NCI-H1092 (cell line): ENCODE data around the gene E2F1.
"Not testable (repeated sequence)": the region's sequence is repeated elsewhere in the genome, so short reads cannot be mapped to it uniquely, and the experiment has no call there.

Experiments used
- DNase-seq: peaks from one replicate; lab custom pipeline; 2025; lab: John Stamatoyannopoulos, UW

Gene E2F1

DNA sequence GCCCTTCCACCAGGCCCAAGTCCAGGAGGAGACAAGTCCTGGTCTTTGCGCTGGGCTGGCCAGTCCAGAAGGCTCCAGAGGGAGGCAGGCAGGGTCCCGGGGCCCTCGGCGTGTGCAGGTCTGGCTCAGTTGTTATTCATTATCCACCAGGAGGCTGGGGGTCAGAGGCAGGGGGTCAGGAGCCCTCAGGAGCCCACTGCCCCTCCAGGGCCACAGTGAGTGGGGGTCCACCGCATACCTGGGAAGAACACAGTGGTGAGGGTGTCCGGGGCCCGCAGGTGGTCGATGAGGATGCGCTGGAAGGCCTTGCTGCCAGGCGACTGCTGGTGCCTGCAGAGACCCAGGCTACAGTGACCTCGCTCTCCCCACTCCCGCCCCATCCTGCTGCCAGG lies 28.5 kb downstream of the E2F1 start:
- DNase-seq, result no peak

DNA sequence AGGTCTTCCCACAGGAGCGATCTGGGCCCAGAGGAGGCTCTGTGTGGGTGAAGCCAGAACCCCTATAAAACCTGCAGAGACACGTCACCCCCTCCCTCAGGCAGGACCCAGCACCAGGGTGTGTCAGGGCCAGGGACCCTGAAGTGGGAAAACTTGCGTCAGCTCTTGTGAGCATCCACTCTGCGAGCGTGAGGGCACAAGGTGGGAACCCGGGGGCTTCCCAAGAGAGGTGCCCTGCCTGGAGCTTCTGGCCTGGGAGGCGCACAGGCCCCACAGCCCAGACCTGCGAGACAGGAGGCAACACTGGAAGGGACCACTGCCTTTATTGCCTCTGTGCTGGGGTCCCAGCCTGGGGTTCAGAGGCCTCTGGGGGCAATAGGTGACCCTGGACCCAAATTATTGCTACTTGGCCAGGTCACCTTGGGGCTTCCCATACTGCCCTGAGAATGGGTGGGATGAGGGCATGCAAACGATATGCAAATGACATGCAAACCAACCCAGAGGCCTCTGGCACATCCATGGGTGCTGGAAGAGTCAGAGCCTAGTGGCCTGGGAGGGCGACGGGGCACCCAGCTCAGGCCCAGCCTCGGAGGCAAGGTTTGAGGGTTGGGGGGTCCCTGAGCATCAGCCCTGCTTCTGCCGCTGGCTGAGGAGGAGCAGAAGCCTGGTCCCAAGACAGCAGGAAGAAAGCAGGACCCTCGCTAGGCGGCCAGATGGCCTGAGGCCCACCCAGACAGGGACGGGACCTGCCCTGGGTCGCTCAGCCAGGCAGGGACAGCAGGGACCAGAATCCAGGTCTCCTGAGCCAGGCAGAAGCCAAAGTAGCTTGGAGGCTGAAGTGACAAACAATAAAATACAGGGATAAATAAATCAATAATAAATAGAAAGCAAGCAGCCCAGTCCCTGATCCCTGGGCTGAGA lies 29.1 kb downstream of the E2F1 start:
- no peak for DNase-seq

DNA sequence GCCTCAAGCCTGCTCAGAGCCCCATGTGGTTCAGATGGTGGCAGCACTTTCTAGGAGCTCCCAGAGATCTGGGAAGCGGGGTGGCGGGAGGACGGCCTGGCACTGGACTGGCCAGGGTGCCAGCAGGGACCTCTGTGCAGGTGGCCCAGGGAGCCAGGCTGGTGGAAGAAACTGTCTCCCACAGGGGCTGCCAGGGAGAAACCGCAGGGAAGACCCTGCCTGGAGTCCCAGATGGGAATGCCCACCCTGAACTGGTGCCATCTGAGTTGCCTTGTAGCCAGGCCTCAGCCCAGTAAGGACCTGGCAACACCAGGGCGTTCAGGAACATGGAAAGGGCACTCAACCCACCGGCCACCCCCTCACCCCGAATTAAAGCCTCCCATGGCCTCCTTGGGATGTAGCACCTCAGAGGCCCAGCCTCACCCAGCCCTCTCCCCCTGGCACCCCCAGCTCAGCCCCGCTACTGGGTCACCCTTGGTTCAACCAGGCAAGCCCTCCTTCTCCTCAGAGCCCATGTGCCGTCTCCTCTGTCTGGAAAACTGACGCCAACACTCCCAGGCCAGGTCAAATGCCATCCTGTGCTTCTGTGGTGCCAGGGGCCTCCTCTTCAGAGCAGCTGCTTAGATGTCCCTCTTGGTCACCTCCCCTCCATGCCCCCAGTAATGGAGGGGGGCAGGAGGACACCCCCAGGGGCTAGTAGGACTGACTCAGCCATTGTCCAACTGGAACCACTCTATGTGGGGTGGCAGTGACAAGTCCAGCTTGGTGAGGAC lies 30.0 kb downstream of the E2F1 start:
- no peak for DNase-seq

DNA sequence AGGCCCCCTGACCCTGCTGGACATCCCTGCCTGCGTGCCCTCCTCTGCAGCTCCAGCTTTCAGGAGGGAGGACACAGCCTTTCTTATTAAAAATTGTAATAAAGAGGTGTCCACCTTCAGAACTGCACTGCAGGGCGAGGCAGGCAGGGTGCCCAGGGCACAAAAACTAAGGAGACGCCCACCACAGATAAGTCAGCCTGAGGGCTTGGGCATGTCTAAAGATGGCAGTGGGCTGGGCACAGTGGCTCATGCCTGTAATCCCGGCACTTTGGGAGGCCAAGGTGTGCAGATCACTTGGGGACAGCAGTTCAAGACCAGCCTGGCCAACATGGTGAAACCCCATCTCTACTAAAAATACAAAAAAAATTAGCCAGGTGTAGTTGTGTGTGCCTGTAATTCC lies 31.0 kb downstream of the E2F1 start:
- no peak for DNase-seq

DNA sequence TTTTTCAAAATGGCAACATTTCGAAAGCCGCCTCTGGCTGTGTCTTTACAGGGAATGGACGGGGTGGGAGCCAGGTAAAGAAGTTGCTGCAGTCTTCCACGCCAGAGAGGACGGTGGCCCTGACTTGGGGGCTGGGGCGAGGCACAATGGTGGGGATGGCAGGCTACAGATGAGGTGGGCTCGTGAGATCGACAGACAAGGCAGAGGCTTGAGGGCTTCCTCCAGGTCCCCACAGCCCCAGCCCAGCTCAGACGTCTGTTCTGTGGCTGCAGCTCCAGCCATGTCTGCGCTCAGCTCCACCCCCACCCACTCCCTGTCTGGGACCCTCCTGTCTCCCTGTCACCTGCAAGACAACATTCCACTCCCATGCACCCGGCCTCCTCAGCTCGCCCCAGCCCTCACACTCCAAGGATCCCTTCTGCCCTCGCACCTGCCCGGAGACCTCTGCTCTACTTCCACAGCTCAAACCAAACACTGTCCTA lies 31.5 kb downstream of the E2F1 start:
- no peak for DNase-seq

DNA sequence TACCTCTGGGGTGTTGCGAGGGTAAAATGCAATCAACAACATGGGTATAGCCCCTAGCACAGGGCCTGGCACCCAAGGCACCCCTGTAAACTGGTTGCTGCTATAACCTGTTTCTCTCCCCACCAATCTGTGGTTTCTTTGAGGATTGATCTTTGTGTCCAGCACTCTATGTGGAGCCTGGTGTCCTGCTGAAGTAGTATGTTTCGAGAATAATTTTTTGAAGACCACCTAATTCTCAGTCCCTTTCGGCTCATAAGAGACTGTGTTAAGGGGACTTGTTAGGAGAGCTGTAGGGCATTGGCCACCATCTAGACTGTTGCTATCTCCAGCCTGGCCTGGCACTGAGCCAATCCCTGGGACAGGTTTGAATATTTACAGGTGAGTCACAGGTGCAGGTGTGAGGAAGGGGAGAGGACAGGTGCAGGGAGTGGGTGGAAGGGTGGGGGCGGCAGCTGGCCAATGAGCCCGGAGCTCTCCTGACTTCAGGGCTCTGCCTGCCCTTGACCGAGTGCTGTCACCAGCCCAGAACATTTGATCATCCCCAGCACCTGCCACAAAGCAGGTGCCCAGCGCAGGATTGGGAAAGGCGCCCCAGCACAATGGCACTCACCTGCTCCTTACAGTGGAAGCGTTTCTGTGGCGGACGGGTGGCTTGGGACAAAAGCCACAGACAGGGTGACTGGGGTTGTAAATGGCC lies 32.1 kb downstream of the E2F1 start:
- DNase-seq, result peak; percentile 60

DNA sequence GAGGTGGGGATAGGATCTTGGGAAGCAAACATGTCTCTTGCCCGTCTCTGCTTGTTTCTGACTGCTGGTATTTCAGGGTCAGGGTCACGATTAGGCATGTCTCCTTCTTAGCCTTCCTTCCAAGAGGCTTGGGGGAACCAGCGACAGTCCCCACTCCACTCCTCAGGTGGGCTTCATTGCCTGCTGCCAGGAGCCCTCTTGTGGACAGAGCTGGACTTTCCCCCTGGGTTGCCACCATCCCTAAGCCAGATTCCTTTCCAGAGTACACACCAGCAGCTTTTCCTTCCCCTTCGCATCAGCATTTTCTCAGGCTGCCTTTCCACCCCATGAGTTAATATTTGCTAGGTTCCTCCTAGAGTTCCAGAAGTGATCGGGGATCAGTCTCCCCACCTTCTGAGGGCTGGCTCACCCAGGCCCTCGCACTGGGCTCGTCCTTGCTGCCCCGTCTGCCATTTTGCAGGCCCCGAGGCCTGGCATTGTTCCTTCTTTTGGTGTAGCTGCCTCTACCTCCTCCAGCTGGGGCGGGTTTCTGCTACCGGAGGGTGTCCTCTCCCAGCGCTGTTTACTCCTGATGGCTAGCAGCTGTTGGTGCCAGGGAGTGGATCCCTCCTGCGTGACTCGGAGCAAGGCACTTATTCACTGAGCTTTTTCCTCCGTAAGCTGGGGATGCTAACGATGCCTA lies 32.8 kb downstream of the E2F1 start:
- peak; percentile 66 for DNase-seq

DNA sequence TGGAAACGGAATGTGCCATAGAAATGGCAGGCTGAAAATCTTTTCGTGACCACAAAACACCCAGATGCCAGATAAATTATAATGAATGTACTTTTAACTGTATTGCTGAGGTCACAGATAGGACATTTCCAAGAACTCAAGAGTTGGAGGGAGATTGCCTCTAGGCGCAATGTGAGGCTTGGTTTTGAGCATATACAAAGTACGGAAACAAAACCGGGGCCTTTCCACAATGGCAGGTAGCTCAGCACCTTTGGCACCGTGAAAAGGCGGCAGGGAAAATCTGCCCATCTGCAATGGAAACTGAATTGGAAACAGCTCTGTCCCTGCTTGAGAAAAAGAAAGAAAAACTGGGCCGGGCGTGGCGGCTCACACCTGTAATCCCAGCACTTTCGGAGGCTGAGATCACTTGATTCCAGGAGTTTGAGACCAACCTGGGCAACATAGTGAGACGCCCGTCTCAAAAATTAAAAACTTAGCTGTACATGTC lies 34.6 kb downstream of the E2F1 start:
- DNase-seq, result no peak

DNA sequence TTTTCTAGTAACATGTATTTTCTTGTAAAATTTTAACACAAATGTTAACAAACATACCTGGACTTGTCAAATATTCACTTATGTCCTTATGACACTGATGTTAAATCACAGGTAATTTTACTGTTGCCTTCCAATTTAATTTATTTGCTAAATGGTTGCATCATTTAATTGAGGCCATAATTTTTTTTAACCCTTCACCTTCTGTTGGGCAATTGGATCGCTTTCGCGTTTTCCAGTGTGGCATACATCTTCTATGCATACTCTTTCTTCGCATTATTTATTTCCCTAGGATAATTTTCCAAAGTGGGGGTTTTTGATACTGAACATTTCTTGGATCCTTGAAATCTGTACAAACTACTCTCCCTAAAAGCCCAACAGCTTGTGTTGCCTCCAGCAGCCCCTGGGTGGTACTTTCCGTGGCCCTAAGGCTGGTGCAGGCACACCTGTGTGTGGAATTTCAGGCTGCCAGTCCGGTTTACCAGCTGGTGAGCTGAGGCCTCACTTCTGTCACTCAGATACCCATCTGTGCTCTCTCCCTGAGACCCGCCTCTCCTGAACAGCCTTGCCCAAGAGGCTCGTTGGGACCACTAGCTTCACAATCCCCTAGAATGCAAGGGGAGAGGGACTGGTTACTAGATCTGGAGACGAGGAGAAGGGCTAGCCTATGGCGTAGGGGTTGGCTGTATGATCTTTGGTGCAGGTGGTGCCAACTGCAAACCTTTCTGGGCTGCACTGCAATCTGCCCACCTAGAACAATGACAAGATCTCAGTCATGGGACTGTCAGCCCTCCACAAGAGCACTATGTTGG lies 35.2 kb downstream of the E2F1 start:
- DNase-seq, result no peak

DNA sequence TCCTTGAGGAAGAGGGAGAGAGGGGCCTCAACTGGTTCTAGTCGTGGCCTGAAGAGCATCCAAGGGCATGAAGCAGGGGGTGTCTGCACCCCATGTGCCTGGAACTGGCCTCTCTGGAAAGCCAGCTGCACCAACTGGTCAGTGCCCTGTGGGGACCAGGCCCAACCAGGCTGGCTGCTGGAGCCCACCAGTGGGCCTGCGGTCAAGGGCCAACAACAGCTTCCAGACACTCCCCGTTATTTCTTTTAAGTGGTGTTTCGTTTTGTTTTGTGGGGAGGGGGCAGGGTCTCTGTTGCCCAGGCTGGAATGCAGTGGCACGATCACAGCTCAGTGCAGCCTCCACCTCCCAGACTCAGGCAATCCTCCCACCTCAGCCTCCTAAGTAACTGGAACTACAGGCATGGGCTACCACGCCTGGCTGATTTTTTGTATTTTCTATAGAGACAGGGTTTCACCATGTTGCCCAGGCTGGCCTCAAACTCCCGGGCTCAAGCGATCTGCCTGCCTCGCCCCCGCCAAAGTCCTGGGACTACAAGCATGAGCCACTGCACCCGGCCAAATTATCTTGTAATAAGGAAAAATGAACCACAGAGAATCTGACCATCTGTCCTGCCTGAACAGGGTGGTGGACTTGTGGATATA lies 36.0 kb downstream of the E2F1 start:
- no peak for DNase-seq

DNA sequence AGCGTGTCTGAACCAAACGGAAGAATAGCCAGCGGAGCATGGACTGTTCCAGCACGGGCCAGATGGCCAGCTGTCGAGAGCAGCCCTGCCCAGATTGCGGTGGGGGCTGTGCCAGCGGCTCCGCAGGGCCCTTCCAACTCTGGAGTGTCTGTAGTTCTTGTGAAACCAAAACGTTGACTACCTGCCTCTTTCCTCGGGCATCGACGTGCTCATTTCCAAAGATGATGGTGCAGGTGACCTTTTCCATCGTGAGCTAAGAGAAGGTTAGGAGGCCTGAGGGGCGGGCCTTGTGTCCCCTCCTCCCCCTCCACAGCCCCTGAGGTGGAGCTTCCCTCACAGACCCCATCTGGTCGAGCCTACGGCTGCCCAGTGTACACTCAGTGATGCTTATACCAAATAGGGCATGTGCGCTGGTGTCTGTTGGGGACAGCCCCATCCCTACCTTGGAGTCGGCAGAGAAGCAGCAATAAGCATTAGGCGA lies 36.9 kb downstream of the E2F1 start:
- no peak for DNase-seq

DNA sequence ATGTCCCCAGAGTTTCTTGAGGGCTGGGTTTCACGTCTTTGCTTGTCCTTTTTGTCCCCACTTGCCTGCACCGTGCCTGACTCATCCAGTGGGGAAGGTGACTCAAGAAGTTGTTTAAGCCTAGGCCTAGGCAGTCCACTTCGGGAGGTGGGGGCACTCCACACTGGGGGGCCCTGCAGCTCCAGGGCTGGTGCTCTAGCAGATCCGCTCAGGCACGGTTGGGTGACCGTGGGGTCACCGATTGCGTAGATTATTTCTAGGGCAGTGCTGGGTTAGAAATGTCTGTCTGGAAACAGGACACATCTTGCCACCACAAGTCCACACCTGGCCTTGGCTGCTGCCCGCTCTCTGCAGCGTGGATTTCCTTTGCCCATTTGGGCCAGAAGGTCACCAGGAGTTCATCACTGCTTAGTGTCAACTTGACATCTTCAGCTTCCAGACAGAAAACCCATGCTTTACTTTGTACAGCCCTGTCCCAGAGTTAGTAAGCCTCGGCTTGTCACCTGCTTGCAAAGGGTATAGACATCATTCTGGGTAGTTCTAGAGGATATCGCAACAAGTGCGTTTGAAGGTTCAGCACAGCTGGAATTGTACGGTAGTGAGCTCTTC lies 37.7 kb downstream of the E2F1 start:
- DNase-seq, result no peak

DNA sequence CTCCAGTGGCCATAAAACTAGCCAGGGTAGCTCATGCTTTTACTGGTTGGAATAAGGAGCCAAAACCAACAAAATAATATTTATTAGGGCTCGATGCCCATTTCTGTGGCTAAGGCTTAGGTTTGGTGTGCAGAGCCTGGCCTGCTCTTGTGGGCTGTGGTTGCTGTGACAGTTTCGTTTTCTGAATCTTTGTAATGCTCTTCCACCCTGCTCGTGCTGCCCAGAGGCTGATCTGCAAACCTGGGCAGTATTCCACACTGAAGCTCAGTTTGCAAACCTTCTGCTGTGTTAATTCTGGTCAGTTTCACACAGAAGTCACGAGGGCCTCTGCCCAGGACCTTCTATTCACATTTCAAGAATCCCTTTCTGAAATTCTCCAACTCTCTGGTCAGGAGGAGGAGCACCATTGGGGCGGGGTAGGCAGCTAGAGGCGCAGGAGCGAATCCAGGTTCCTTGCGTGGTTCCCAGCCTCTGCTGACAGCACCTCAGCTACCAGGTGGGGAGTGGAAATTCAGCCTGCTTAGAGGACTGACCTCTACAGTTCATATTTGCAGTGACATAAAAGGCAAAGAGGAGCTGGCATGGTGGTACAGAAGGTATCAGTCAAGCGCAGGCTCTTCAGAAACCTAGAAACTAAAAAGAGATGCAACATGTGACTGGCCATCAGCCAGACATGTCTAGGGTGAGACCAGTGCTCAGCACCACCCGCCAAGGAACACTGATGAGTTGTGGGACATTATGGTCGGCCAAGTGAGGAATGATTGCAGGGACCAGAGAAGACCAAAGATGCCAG lies 38.4 kb downstream of the E2F1 start:
- DNase-seq, result no peak

DNA sequence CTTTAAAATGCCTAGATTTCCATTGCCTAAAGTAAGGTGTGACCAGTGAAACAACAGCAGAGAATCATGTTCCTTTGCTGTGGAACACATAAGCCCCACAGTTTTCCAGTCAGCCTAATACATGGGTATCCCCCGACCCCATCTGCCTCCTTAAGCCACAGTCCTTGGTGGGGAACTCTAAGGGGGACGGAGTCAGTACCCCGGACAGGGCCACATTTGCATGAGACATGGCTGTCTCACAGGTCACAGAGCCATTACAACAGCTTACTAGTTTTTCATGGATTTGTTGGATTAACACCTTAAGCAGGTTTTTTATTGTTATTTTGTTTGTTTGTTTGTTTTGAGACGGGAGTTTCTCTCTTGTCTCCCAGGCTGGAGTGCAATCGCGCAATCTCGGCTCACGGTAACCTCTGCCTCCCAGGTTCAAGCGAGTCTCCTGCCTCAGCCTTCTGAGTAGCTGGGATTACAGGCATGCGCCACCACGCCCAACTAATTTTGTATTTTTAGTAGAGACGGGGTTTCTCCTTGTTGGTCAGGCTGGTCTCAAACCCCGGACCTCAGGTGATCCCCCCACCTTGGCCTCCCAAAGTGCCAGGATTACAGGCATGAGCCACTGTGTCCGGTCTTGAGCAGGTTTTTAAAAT lies 39.1 kb downstream of the E2F1 start:
- DNase-seq, result not testable (repeated sequence)

DNA sequence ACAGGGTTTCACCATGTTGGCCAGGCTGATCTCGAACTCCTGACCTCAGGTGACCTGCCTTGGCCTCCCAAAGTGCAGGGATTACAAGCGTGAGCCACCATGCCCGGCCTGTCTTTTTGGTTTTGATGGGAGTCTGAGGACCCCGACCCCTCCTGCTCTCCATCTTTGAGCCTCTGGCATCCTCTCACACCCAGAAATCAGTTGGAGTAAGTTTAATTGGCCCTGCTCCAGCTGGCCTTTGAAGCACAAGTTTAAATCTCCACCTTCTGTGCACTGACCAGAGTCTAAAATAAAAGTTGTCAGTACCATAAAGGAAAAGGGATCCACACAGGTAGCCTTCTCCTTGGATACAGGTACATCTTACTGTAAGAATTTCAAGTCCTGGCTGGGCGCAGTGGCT lies 40.0 kb downstream of the E2F1 start:
- no peak for DNase-seq

DNA sequence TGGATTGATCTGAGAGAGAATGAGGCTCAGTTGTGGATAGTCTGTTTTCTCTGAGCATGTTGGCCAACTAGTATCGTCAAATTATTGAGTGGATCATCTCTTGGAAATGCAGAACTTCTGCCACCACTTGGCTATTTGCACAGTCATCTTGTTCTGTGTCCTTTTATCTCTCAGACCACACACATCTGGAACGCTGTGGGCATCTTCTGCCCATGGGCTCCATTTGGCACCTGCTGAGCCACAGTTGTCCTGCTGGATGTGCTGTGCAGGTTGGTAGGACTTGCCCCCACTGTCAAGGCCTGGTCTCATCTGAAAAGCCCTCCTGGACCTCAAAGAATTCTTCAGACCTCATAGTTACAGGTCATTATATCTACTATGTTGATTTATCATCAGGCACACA lies 40.8 kb downstream of the E2F1 start:
- no peak for DNase-seq

DNA sequence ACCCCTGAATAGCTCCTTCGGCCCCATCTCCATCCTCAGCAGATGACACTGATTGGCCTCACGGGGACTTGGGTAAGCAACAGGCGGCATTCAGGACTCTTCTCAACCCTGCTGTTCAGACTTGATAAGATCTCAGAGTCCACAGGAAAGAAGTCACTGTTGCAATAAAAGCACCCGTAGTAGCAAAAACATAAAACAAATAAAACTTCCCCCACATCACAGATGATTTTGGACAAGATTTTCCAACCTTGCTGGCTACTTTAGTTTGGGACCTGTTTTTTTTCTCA lies 41.2 kb downstream of the E2F1 start:
- no peak for DNase-seq

DNA sequence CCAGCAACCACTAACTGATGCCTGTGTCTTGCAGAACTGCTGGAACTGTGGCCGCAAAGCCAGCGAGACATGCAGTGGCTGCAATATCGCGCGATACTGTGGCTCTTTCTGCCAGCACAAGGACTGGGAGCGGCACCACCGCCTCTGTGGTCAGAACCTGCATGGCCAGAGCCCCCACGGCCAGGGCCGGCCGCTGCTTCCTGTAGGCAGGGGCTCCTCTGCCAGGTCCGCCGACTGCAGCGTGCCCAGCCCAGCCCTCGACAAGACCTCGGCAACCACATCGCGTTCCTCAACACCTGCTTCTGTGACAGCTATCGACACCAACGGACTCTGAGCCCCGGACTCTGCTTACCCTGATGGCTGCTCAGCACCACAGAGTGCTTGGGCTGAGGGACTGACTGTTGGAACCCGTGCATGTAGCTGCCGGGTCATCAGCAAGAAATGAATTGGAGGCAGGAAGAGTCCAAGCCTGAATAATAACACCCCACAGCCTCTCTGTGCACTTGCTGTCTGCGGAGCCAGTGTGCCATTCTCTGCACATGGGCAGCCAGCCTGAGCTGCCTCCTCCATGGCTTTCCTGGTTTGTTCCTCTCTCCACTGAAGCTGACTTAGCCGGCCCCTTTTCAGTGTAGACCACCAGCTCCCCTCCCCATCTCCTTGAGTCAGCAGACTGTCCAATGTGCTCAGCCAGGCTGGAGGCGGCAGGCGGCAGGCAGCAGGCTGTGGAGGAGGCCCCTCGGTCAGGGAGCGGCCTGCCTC lies 41.7 kb downstream of the E2F1 start:
- DNase-seq, result no peak
